Endothelial cell of umbilical vein (primary cell): ENCODE measurements around the gene PKD1L1. TPM values are rescaled to one million over a fixed set of nuclear protein-coding genes. Genes with fewer than 3 reads are reported as not detected.

ENCODE experiments used
- BruUV-seq: library from RNA; stranded (reverse); fragments of 400-500 nt; replicated peaks from 2 replicates; lab custom pipeline; 2021; lab: Mats Ljungman, UMichigan
- CTCF ChIA-PET: fragments of 300-600, 350-600 bp; sonication (Branson Sonifier 250); formaldehyde crosslinking; loops from one replicate; lab custom pipeline; 2021; ENCODE audit warnings: antibody characterized with exemption, inconsistent platforms; lab: Charles Lee
- POLR2A ChIA-PET: fragments of 300-600, 350-600 bp; sonication (Branson Sonifier 250); formaldehyde crosslinking; loops from one replicate; lab custom pipeline; 2021; ENCODE audit warnings: antibody characterized with exemption, inconsistent platforms; lab: Charles Lee
- DNase-seq: peaks from one replicate; pipeline ENCODE4 v3.0.0-alpha.2; 2011; ENCODE audit warnings: low read depth, low spot score
- FAIRE-seq: peaks from 2 replicates; lab custom pipeline; 2011; peaks lifted over from hg19 to GRCh38; lab: Jason Lieb, UNC
- H2AFZ ChIP-seq: 2 replicates; pipeline ENCODE4 v1.6.0; 2012; ENCODE audit warnings: low read depth, low read length, control low read depth, inconsistent platforms
- H3K27ac ChIP-seq: 2 replicates; pipeline ENCODE4 v1.5.1; 2011; ENCODE audit warnings: low read depth, mild to moderate bottlenecking, control low read depth, low read length, moderate library complexity; ENCODE audit not compliant: insufficient read depth
- H3K27me3 ChIP-seq, 2 experiments: 2 replicates each; pipeline versions ENCODE4 v1.6.0 to v1.6.1; 2011; ENCODE audit warnings: low read length in 2 of 2, mixed read lengths in 1 of 2; ENCODE audit not compliant: control insufficient read depth in 2 of 2, insufficient read depth in 2 of 2
- H3K36me3 ChIP-seq, 2 experiments: 2 replicates in 1 of 2; 3 replicates in 1 of 2; pipeline ENCODE4 v1.5.1; 2011; ENCODE audit warnings: low read length in 2 of 2, mild to moderate bottlenecking in 1 of 2, moderate library complexity in 1 of 2; ENCODE audit not compliant: control insufficient read depth in 2 of 2, insufficient read depth in 2 of 2; ENCODE audit errors: extremely low read depth in 1 of 2
- H3K4me1 ChIP-seq: 3 replicates; pipeline ENCODE4 v1.5.1; 2011; ENCODE audit warnings: mild to moderate bottlenecking, low read length; ENCODE audit not compliant: control insufficient read depth, insufficient read depth; ENCODE audit errors: extremely low read depth
- H3K4me2 ChIP-seq: 2 replicates; pipeline ENCODE4 v1.6.1; 2011; ENCODE audit warnings: low read length, control low read depth, mixed read lengths; ENCODE audit not compliant: insufficient read depth
- H3K4me3 ChIP-seq, 3 experiments: fragments of 200-600 bp in 1 of 3; sonication (generic), shearing (Covaris generic) in 1 of 3; replicated peaks in 1 of 3; 2 replicates each; pipeline ENCODE4 v1.5.1; 2011 to 2016; ENCODE audit warnings: control low read depth in 3 of 3, low read length in 3 of 3, mild to moderate bottlenecking in 2 of 3, inconsistent platforms in 1 of 3, low read depth in 1 of 3, moderate library complexity in 1 of 3; ENCODE audit not compliant: insufficient read depth in 1 of 3
- H3K79me2 ChIP-seq: 2 replicates; pipeline ENCODE4 v1.6.0; 2012; ENCODE audit warnings: low read length, inconsistent platforms; ENCODE audit not compliant: control insufficient read depth, insufficient read depth
- H3K9ac ChIP-seq: replicated peaks from 2 replicates; pipeline ENCODE3; 2011; ENCODE audit warnings: low read length, control low read depth; ENCODE audit not compliant: insufficient read depth; ENCODE audit errors: extremely low read depth
- H3K9me1 ChIP-seq: replicated peaks from 3 replicates; pipeline ENCODE4 v1.6.0; 2011; ENCODE audit warnings: mild to moderate bottlenecking, low read length; ENCODE audit not compliant: control insufficient read depth, insufficient read depth; ENCODE audit errors: extremely low read depth
- H3K9me3 ChIP-seq: replicated peaks from 2 replicates; pipeline ENCODE4 v1.5.1; 2012; ENCODE audit warnings: low read length, inconsistent platforms; ENCODE audit not compliant: control insufficient read depth, insufficient read depth
- H4K20me1 ChIP-seq: replicated peaks from 2 replicates; pipeline ENCODE3; 2011; ENCODE audit warnings: mild to moderate bottlenecking, low read length; ENCODE audit not compliant: control insufficient read depth, insufficient read depth; ENCODE audit errors: extremely low read depth
- EZH2 ChIP-seq: IDR thresholded peaks from 2 replicates; pipeline ENCODE4 v1.6.1; 2012; ENCODE audit warnings: borderline replicate concordance, low read depth, mild to moderate bottlenecking, moderate library complexity, low read length, inconsistent platforms; ENCODE audit not compliant: severe bottlenecking
- FOS ChIP-seq: IDR thresholded peaks from 2 replicates; pipeline ENCODE4 v1.6.1; 2011; ENCODE audit warnings: mild to moderate bottlenecking, low read length, moderate library complexity, borderline replicate concordance; ENCODE audit not compliant: insufficient read depth
- GATA2 ChIP-seq: IDR thresholded peaks from 2 replicates; pipeline ENCODE4 v1.7.0; 2011; ENCODE audit warnings: low read depth, mild to moderate bottlenecking, moderate library complexity, mixed read lengths, low read length; ENCODE audit not compliant: insufficient read length, insufficient read depth
- JUN ChIP-seq: IDR thresholded peaks from 2 replicates; pipeline ENCODE4 v1.6.1; 2011; ENCODE audit warnings: borderline replicate concordance, low read depth; ENCODE audit not compliant: insufficient read length, insufficient read depth
- MYC ChIP-seq: IDR thresholded peaks from one replicate; pipeline ENCODE4 v1.6.1; 2011; ENCODE audit warnings: mild to moderate bottlenecking, low read depth, low read length
- POLR2A ChIP-seq: IDR thresholded peaks from 2 replicates; pipeline ENCODE4 v1.6.1; 2012; ENCODE audit warnings: low read depth, mild to moderate bottlenecking, control low read depth, low read length
- POLR2AphosphoS5 ChIP-seq: IDR thresholded peaks from 2 replicates; pipeline ENCODE4 v1.6.1; 2012; ENCODE audit warnings: low read depth, mild to moderate bottlenecking, control low read depth, low read length, moderate library complexity; ENCODE audit not compliant: insufficient read depth
- dilution Hi-C: fragments of 300-500 bp; cut with MboI; formaldehyde crosslinking; loops from one replicate; pipeline ENCODE4 v1.15.0; 2019; ENCODE audit warnings: low sequenced_read_pairs; ENCODE audit not compliant: extremely low pct_ligation_motif_present
- intact Hi-C: fragments of 100-400 bp; cut with micrococcal nuclease; formaldehyde crosslinking; loops from one replicate; pipeline ENCODE4 v1.10.0; 2022
- polyA plus RNA-seq, 4 experiments: library from polyadenylated mRNA; depleted of rRNA in 3 of 4; stranded (reverse) in 3 of 4; unstranded in 1 of 4; fragments of >200 nt; gene quantifications; 2 replicates each; pipeline versions ENCODE4 v1.2.1 to v1.2.3, GENCODE V29; 2011 to 2012; ENCODE audit warnings: missing spikeins in 1 of 4
- total RNA-seq: library from RNA; stranded (reverse); gene quantifications from 2 replicates; pipeline ENCODE4 v1.2.3, GENCODE V29; 2021
- TF ChIP-seq, protein P1 (sequence below), 2 donors: IDR thresholded peaks; 1 replicate in 1 of 2; 2 replicates in 1 of 2; pipeline ENCODE4 v1.5.1; 2011; ENCODE audit warnings: low read length in 2 of 2, mild to moderate bottlenecking in 2 of 2, moderate library complexity in 2 of 2, control low read depth in 1 of 2, inconsistent platforms in 1 of 2, low read depth in 1 of 2; ENCODE audit not compliant: insufficient read depth in 1 of 2; ENCODE audit errors: extremely low read depth in 1 of 2
- TF ChIP-seq, protein P2 (sequence below): IDR thresholded peaks from 2 replicates; pipeline ENCODE4 v1.6.1; 2011; ENCODE audit not compliant: insufficient read depth, insufficient read length

Gene PKD1L1
- total and polyA plus RNA-seq, 2 donors (not counting 3 experiments of a cell fraction or from before 2014, with no cell fraction given): 4.1 to 5.9 TPM

DNA sequence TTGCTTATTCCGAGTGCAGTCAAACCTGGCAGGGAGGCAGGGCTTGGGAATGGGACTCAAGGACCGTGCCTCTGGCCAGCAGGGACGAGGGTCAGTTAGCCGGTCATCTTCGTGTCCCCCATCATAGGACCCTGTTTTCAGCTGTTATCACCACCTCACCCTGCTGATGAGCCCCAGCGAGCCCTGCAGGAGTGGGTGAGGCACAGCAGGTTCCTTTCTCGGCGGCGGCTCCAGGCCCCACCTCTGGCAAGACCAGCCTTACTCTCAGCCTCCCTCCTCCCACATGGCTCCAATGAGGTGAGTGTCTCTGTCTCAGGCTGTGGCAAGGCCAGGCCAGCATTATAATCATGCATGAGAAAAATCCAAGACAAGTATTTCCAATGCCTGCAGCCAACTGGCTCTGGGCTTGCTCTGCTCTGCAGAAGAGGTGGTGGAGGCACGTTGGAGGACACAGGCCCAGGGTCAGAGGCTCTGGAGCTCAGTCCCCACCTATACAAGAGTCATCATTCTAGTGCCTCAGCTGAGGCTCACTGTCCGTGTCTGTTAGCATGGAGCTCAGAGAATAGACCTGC lies 15.7 kb downstream of the PKD1L1 start:
- no peak for TF ChIP-seq GATA2
- no peak for TF ChIP-seq FOS
- TF ChIP-seq JUN: no peak
- no peak for TF ChIP-seq EZH2
- TF ChIP-seq POLR2AphosphoS5: no peak
- no peak for TF ChIP-seq MYC
- TF ChIP-seq POLR2A: no peak
- TF ChIP-seq, protein P1, sequence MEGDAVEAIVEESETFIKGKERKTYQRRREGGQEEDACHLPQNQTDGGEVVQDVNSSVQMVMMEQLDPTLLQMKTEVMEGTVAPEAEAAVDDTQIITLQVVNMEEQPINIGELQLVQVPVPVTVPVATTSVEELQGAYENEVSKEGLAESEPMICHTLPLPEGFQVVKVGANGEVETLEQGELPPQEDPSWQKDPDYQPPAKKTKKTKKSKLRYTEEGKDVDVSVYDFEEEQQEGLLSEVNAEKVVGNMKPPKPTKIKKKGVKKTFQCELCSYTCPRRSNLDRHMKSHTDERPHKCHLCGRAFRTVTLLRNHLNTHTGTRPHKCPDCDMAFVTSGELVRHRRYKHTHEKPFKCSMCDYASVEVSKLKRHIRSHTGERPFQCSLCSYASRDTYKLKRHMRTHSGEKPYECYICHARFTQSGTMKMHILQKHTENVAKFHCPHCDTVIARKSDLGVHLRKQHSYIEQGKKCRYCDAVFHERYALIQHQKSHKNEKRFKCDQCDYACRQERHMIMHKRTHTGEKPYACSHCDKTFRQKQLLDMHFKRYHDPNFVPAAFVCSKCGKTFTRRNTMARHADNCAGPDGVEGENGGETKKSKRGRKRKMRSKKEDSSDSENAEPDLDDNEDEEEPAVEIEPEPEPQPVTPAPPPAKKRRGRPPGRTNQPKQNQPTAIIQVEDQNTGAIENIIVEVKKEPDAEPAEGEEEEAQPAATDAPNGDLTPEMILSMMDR (IDR thresholded peaks at IDR 0.05; ENCODE audit: extremely low read depth in 1 of 2, insufficient read depth in 1 of 2, low read depth in 1 of 2, low read length in 2 of 2): no peak
- TF ChIP-seq, protein P2, sequence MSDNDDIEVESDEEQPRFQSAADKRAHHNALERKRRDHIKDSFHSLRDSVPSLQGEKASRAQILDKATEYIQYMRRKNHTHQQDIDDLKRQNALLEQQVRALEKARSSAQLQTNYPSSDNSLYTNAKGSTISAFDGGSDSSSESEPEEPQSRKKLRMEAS: no peak
- H3K27me3 ChIP-seq: no peaks in the 10 kb centered on the region
- no peak overlapping the region for H2AFZ ChIP-seq
- dilution Hi-C loops: no loop called here
- H3K79me2 ChIP-seq: no peaks in the 10 kb centered on the region
- no peak overlapping the region for H3K27ac ChIP-seq
- H3K4me1 ChIP-seq: no peaks in the 10 kb centered on the region
- BruUV-seq: no TSS peak
- H3K4me3 ChIP-seq: no peak overlapping the region
- H3K36me3 ChIP-seq: no peaks in the 10 kb centered on the region
- H3K9ac ChIP-seq: no peak overlapping the region
- H3K9me1 ChIP-seq: no peaks in the 10 kb centered on the region
- POLR2A ChIA-PET: no interaction called here
- DNase-seq: no peak
- intact Hi-C loops: no loop called here
- H3K4me2 ChIP-seq: no peak overlapping the region
- no peaks in the 10 kb centered on the region for H3K9me3 ChIP-seq
- CTCF ChIA-PET: interaction anchor here (3.5 kb wide), 1 partner anchor 12 kb away, joined by 13 read pairs; no protein-coding TSS in a partner anchor
- no peak for FAIRE-seq
- H4K20me1 ChIP-seq: no peaks in the 10 kb centered on the region
